Measurements from ENCODE around the gene GPR15LG. TPM values are rescaled to one million over a fixed set of nuclear protein-coding genes. Genes with fewer than 3 reads are reported as not detected.

Gene GPR15LG
- total RNA-seq, 1 donor from 2014 or later: not detected

DNA sequence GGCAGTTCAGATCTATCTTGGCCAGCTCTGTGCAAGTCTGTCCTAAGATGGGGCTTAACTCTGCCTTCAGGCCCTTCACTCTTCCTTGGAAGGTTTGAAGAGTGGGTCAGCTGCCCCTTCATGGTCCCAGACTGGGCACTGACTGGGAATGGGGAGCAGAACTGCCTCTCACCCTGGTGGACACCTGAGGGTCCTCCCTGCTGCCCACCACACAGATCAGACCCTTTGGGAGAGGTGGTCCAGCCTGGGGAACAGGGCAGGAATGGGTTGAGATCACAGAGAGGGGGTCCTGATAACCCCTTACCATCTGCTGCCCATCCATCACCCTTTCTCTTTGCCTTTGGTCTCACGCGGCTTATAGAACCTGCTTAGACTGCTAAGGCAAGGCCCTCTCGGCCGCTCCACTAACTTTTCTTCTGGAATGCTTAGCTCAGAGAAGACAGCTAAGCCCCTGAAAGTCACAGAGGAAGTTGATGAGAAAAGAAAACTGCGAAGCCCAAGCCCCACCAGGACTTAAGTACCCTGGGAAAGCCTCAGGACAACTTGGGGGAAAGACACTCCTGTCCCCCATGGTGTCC is 20.3 kb downstream of the GPR15LG start:
- intact Hi-C loops (cut with DNase I): no loop called here
- Histone ChIP-seq H3K4me3 (peak overlapping the region; percentile 48 to 61), H3K9me3 (no peaks in the 10 kb centered on the region), H3K27ac (no peak overlapping the region), H3K27me3 (no peaks in the 10 kb centered on the region), H3K4me1 (no peaks in the 10 kb centered on the region), H3K36me3 (no peaks in the 10 kb centered on the region)
- no peak for TF ChIP-seq CTCF (IDR thresholded peaks at IDR 0.05)
- DNase-seq (ENCODE audit: low spot score in 2 of 2): no peak

- no peaks in the 10 kb centered on the region for H3K27me3 ChIP-seq
- H3K9me3 ChIP-seq: no peaks in the 10 kb centered on the region
- TF ChIP-seq CTCF (IDR thresholded peaks at IDR 0.05): no peak
- intact Hi-C loops (cut with DNase I): no loop called here
- no peak within 1 kb of the TSS for H3K27ac ChIP-seq
- H3K4me3 ChIP-seq: peak within 1 kb of the TSS; percentile 48 to 61
- H3K4me1 ChIP-seq: no peaks in the 10 kb centered on the region
- no peaks in the 10 kb centered on the region for H3K36me3 ChIP-seq
- no peak for DNase-seq (ENCODE audit: low spot score in 2 of 2)
Observed at GRCh38 chr10:84194424-84195043, 20.9 kb downstream of the GPR15LG start, which contains the start of gene CDHR1. Gene CDHR1, plus strand, starts transcription at chr10:84194537. Its CDS starts 224 bp downstream, at chr10:84194761.

DNA sequence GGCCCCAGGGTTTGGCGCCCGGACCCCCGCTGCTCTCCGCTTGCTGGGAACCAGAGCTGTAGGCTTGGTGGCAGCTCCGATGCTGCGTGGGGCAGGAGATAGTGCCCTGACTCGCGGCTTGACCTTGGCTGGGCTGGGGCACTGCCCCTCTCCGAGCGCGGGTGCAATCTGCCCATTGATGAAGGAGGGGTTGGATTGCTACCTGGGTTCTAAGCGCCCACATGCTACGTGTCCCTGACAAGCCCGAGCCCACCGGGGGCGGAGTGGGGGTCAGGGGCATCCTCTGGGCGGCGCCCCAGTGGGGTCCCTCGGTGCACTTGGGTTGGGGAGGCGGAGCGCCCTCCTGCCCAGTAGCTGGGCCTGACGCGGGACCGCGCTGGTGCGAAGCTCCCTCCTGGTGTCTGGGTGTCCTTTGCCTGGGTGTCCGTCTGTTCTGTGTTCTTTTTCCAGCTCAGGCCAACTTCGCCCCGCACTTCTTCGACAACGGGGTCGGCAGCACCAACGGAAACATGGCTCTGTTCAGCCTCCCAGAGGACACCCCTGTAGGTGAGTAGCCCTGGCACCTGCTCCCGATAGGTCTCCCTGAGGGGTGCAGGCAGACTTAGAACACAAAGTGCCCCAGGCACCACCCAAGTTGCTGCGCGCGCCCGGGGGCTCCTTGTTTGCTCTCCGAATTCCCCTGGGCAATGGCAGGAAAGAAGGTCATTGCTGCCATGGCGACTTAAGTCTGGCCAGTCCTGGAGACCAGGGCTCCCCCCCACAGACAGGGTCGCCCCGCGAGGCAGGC is 21.6 kb downstream of the GPR15LG start:
- H3K4me3 ChIP-seq: peak overlapping the region in 1 of 2 donors; percentile 61
- no peaks in the 10 kb centered on the region for H3K4me1 ChIP-seq

DNA sequence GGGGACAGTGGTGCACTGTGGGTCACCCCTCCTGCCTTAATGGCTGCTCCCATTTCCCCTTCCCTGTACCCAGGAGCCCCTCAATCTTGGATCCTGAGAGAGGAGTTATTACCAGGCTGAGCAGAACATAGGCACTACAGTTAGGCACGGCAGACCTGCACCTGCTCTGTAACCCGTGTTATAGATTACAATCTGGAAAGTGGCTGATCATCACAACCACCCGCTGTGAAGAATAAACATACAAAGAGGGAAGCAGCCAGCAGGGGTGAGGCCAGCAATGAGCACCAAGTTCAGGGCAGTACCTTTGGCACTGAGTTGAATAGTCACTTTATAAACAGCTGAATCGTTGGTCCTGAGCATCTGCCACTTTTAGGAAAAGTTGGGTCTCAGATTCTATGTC is 22.5 kb downstream of the GPR15LG start:
- intact Hi-C loops (cut with DNase I): no loop called here
- no peaks in the 10 kb centered on the region for H3K9me3 ChIP-seq
- no peaks in the 10 kb centered on the region for H3K27me3 ChIP-seq
- H3K4me3 ChIP-seq: no peak overlapping the region
- H3K36me3 ChIP-seq: no peaks in the 10 kb centered on the region
- no peak for TF ChIP-seq CTCF (IDR thresholded peaks at IDR 0.05)
- H3K4me1 ChIP-seq: no peaks in the 10 kb centered on the region
- no peak for DNase-seq (ENCODE audit: low spot score in 2 of 2)
- H3K27ac ChIP-seq: no peak overlapping the region

More for the DNA sequence above, 21.6 kb downstream of the GPR15LG start:
- no peak for DNase-seq (ENCODE audit: low spot score in 2 of 2)
- TF ChIP-seq CTCF (IDR thresholded peaks at IDR 0.05): no peak
- H3K27ac ChIP-seq: no peak overlapping the region
- no peaks in the 10 kb centered on the region for H3K9me3 ChIP-seq
- intact Hi-C loops (cut with DNase I): no loop called here
- no peaks in the 10 kb centered on the region for H3K27me3 ChIP-seq
- H3K36me3 ChIP-seq: no peaks in the 10 kb centered on the region

DNA sequence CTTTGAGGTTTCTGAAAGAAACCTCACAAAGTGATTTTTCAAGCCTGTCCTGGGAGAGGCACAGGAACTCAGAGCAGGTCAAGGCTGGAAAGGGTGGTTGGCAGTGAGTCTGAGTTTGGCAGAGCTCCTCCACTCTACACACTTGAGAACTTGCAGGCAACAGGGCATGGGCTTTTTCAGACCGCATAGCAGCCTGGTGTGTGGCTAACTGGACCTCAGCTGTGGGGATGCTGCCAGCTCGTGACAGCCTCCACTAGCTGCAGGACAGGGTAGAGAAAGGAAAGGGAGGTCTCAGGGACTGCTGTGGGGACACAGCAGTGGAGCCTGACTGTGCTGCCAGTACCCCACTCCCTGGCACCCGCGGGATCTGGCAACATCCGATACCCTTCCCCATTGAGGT is 23.3 kb downstream of the GPR15LG start:
- Histone ChIP-seq H3K27me3 (no peaks in the 10 kb centered on the region), H3K4me1 (no peaks in the 10 kb centered on the region), H3K27ac (no peak overlapping the region), H3K36me3 (no peaks in the 10 kb centered on the region), H3K4me3 (no peak overlapping the region), H3K9me3 (no peaks in the 10 kb centered on the region)
- TF ChIP-seq CTCF (IDR thresholded peaks at IDR 0.05): no peak
- intact Hi-C loops (cut with DNase I): no loop called here
- no peak for DNase-seq (ENCODE audit: low spot score in 2 of 2)

All from ascending aorta (tissue), 2 donors.